Right lobe of liver (tissue), 4 donors: Measurements from ENCODE around the gene CAPZA2.

Experiments used
- POLR2A ChIP-seq: fragments of 450-650 bp; IDR thresholded peaks from one replicate; pipeline ENCODE4 v1.6.1; 2017; ENCODE audit warnings: antibody characterized with exemption, mild to moderate bottlenecking
- TF ChIP-seq, protein P1 (sequence below), 4 donors: fragments of 200-600 bp in 3 of 4; fragments of 450-650 bp in 1 of 4; IDR thresholded peaks; one replicate each; pipeline versions ENCODE4 v1.5.1 to v1.8.0; 2016 to 2022; ENCODE audit warnings: antibody characterized with exemption in 4 of 4, mild to moderate bottlenecking in 2 of 4
- donor health status: DM: no; HTN: no; CAD: no.
- donor health status: DM: no; HTN: no; CAD: no.
- donor health status: DM: no; HTN: yes; CAD: no.

DNA sequence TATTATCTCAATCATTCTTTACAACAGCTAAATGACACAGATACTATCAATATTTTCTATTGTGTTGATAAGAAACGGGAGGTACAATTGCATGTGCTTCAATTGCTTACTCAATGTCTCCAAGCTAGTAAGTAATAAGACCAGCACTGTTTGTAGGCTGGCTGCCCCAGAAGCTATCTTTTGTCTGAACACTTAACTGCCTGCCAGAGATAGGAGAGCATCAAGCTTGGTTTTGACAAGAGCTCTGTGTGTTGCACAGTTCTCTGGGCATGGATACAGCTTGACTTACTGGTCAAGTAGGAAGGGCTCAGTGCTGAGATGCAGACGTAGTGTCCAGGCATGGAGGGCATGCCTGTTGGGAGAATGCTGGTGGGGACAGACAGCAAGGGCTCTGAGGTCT is 26.3 kb upstream of the CAPZA2 start:
- TF ChIP-seq POLR2A, result no peak
- TF ChIP-seq, protein P1, sequence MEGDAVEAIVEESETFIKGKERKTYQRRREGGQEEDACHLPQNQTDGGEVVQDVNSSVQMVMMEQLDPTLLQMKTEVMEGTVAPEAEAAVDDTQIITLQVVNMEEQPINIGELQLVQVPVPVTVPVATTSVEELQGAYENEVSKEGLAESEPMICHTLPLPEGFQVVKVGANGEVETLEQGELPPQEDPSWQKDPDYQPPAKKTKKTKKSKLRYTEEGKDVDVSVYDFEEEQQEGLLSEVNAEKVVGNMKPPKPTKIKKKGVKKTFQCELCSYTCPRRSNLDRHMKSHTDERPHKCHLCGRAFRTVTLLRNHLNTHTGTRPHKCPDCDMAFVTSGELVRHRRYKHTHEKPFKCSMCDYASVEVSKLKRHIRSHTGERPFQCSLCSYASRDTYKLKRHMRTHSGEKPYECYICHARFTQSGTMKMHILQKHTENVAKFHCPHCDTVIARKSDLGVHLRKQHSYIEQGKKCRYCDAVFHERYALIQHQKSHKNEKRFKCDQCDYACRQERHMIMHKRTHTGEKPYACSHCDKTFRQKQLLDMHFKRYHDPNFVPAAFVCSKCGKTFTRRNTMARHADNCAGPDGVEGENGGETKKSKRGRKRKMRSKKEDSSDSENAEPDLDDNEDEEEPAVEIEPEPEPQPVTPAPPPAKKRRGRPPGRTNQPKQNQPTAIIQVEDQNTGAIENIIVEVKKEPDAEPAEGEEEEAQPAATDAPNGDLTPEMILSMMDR (IDR thresholded peaks at IDR 0.05), result no peak
